Measurements from ENCODE around the gene SPTBN1. TPM values are rescaled to one million over a fixed set of nuclear protein-coding genes. Genes with fewer than 3 reads are reported as not detected.
"Not testable (repeated sequence)": the region's sequence is repeated elsewhere in the genome, so short reads cannot be mapped to it uniquely, and the experiment has no call there.

SPTBN1 gene
- total RNA-seq, 1 experiment from 2014 or later: 81.0 TPM

DNA sequence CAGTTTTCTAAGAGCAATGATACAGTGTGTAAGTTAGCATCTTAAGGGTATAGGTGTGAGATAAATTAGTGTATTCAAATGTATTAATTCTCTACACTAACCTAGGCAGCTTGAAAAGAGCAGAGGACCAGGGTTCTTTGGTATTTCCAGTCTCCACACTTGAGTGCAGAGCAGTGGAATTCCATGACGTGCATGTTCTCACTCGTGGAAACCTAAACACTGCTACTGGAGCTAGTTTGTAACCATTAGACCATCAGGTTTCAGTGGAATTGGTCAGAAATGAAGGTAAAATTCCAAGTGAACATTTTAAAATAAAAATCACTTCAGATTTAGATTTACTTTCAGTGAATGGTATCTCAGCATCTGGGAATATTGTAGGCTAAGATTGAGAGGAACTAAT is 9.0 kb downstream of the SPTBN1 start:
- in situ Hi-C loops (cut with HindIII; ENCODE audit: low sequenced_read_pairs): no loop called here

DNA sequence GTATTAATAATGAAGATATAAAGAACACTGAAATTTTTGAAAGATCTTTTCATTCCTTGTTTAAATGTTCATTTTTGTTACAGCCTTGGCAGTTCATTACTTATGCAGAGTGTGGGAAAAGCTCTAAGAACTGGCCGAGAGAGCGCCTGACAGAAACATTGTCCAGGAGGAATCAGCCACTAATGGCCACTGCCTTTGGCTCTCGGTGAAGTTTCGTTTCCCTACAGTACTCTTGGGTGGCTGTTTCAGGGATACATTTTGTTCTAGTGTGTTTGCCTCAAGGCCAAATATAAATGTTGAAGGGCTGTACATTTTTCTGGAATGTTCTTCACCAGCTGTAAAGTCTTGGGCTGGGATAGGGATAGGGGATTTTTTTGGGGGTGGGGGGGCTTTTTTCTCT is 10.7 kb downstream of the SPTBN1 start:
- in situ Hi-C loops (cut with HindIII; ENCODE audit: low sequenced_read_pairs): no loop called here
- no peak for DNase-seq (ENCODE audit: low spot score)

More for the DNA sequence above, 9.0 kb downstream of the SPTBN1 start:
- no peak for DNase-seq (ENCODE audit: low spot score)

DNA sequence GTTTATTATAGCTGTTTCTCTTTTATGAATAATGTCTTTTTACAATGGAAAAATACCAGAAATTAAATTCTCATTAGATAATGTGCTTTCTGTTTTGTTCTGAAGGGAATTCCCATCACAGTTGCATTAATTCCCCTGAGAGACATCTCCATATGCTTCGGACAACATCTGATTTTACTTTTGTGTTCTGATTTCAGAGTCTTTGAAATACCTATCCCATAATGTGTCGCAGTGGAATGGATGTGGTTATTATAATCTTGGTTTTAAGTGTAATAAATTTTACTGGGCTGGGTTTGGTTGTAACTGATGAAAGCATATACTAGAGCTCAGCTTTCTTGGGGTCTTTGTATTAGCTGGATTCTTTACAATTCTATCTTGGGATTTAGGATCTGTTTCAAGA is 12.5 kb downstream of the SPTBN1 start:
- in situ Hi-C loops (cut with HindIII; ENCODE audit: low sequenced_read_pairs): no loop called here
- DNase-seq (ENCODE audit: low spot score): no peak

DNA sequence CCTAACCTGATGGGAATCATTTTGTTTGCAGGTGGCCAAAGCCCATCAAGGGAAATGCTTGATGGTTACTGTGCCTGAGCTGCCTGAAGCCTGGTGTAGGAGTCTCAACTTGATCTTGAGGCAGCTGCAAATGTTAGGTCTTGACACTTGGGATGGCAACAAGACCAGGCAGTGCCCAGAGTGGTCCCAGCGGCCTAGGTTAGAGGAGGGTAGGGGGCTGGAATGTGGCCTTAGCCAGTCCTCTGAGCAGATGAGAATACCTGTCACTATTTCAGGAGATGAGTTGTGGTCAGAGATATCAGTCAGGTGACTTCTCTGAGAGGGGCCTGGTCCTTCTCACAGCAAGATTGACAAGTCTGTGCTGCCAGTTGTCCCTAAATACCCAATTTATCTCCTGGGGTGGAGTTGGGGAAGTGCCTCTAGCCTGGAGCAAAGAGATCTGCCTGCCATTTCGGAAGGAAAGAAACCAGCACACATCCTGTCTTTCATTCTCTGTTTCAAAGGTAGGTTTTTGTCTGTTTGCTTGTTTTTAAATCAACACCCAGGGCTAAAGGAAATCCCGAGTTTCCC is 13.4 kb downstream of the SPTBN1 start:
- DNase-seq (ENCODE audit: low spot score): no peak
- in situ Hi-C loops (cut with HindIII; ENCODE audit: low sequenced_read_pairs): no loop called here

DNA sequence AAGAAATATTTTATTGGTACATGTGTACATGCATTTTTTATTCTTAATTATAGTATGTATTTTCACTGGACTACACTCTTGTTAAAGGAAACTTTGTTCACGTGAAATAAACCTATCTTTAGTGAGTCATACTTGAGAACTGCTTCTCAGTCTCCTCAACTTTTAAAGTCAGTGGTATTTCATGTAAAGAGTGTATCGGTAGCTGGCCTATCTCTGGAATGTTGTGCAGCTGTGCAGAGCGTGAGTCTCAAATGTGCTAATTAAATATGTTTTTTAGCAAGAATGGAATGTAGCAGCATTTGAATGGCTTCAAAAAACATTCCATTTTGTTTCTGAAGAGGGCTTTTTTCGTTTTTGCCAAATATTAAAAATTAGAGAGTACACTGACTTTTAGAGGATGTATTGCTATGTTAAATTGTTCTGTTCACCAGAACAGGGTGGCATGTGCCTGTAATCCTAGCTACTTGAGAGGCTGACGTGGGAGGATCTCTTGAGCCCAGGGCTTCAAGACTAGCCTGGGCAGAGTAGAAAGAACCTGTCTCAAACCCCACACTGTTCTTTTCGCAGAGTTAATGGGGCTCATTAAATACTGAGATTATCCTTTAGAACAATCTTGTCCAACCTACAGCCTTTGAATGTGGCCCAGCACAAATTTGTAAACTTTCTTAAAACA is 14.3 kb downstream of the SPTBN1 start:
- DNase-seq (ENCODE audit: low spot score): no peak
- in situ Hi-C loops (cut with HindIII; ENCODE audit: low sequenced_read_pairs): no loop called here

DNA sequence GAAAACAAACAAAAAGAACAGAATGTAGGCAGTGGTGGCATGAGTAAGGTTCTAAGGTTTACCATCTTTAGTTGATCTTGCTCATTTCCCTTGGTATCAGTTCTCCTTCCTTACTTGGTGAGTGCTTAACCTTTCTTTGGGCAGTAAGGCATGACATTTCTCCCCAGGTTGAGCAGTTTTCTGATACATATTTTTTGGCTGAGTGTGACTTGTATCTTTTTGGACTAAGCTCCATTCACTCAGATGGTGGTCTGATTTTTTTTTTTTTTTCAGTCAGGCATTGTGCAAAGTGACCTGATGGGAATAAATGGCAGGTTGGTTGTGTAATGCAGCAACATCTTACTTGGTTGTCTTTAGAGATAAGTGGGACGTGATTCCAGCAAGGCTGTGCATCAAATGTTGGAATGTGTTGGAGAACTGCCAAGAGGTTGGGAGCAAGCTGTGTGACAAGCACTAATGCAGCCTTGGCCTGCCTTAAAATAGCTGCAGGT is 15.1 kb downstream of the SPTBN1 start:
- DNase-seq (ENCODE audit: low spot score): peak; percentile 89
- in situ Hi-C loops (cut with HindIII; ENCODE audit: low sequenced_read_pairs): no loop called here

DNA sequence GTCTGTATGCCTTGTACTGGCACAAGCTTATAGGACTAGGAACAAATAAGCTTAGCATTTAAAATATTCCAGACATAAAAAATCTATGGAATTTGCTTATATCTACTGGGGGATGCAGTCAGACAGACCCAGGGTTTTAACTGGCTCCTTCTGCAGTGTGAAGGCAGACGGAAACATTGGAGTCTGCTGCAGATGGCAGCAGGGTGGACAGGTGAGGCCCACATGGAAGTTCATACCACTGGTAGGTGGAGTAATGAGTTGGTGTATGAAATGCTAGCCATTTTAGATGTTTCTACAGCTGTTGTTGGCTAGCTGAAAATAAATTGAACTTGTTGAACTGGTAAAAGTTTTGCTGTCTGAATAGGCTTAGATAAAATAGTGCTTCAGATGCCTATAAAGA is 17.7 kb downstream of the SPTBN1 start:
- in situ Hi-C loops (cut with HindIII; ENCODE audit: low sequenced_read_pairs): no loop called here
- no peak for DNase-seq (ENCODE audit: low spot score)

DNA sequence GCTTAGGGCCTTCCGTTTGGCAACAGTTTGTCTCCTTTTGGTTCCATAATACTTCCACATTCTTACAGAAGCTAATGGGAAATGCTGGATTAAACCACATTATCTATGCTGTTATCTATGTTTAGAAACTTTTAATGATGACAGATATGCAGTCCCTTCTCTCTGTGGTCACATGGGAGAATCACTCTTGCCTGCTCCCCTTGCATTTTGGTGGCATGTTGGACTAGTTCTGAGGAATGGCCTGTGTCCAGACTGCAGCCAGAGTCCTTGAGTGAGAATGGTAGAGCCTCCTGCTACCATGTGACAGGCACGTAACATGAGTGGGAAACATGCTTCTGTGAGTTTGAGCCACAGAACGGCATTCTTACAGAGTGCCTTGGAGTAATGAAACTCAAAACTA is 19.2 kb downstream of the SPTBN1 start:
- no peak for DNase-seq (ENCODE audit: low spot score)
- in situ Hi-C loops (cut with HindIII; ENCODE audit: low sequenced_read_pairs): no loop called here

DNA sequence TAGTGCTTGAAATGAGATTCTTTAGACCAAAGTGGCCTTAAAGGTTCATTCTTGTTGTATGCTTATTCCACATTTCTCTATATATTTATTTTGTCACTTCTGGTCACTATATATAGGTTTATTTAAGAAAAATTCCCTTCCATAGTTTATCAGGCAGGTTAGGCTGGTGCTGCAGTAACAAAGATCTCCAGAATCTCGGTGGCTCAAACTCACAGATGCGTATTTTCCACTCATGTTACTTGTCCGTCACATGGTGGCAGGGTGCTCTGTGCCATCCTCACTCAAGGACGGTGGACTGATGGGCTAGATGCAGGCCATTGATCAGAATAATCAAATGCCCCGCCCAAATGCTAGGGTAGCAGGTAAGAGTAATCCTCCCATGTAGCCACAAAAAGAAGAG is 19.8 kb downstream of the SPTBN1 start:
- DNase-seq (ENCODE audit: low spot score): no peak
- in situ Hi-C loops (cut with HindIII; ENCODE audit: low sequenced_read_pairs): no loop called here

DNA sequence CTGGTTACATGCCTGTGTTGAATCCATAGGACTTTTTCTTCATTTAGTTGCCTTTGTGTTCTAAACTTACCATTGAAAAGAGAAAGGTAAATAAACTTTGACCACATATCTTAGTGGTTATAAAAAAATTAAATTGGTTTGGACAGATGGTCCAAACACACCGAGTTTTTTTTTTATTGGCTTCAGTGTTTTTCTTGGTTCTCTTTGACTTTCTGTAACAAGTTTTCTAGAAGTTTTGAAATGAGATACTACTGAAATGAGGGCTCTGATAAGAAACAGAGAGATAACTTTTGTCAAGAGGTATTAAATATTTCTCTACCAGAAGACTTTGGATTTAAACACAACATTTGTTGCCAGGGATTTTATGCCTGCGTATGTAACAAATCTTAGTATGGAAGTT is 20.7 kb downstream of the SPTBN1 start:
- in situ Hi-C loops (cut with HindIII; ENCODE audit: low sequenced_read_pairs): no loop called here
- no peak for DNase-seq (ENCODE audit: low spot score)

DNA sequence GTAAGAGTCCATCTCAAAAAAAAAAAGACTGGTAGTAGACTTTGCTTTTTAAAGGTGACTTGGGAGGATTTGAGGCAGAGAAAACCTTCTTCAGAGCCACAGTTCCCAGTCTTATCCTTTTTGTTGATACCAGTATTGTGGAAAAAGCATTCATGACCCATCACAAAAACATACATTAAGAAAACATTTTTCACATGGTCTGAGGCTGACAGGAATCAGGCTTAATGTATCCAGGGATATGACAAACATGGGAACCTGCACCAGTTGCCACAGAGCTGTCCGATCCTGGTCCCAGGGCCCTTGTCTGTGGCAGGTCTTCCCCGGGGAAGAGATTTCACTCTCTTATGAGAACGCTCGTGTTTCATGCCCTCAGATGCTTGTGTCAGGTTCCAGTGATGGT is 21.8 kb downstream of the SPTBN1 start:
- in situ Hi-C loops (cut with HindIII; ENCODE audit: low sequenced_read_pairs): no loop called here
- DNase-seq (ENCODE audit: low spot score): no peak

DNA sequence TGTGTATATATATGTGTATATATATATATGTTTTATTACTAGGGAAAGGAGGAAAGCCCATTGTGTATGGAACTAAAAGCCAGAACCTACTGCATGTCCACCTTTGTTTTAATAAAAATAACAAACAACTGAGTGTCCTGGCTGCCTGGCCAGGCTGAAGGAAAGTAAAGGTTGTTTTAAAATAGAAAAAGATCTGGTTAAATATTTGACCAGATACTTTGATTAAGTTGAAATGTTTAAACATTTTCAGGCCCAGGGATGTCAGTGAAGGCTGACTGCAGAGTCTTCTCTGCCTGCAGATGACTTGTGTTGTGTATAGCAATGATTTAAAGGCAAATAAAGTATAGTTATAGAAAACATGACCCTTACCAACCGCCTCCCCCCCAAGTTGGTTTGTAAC is 22.8 kb downstream of the SPTBN1 start:
- no peak for DNase-seq (ENCODE audit: low spot score)
- in situ Hi-C loops (cut with HindIII; ENCODE audit: low sequenced_read_pairs): no loop called here

DNA sequence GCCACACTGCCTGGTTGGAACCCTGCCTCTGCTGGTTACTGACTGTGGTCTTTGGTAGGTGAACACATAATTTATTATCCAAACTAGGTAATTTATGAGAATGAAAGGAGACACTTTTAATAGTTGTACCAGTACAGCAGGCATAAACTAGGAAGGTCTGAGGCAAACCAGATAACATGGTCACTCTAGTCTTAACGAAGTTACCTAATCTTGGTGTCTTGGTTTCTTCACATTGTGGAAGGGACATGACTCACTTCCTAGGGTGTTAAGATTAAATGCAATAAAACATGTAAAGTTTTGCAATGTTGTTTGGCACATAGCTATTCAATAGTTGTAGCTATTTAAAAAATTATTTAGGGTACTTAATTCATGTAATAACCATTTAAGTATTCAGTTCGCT is 23.3 kb downstream of the SPTBN1 start:
- no peak for DNase-seq (ENCODE audit: low spot score)
- in situ Hi-C loops (cut with HindIII; ENCODE audit: low sequenced_read_pairs): no loop called here

DNA sequence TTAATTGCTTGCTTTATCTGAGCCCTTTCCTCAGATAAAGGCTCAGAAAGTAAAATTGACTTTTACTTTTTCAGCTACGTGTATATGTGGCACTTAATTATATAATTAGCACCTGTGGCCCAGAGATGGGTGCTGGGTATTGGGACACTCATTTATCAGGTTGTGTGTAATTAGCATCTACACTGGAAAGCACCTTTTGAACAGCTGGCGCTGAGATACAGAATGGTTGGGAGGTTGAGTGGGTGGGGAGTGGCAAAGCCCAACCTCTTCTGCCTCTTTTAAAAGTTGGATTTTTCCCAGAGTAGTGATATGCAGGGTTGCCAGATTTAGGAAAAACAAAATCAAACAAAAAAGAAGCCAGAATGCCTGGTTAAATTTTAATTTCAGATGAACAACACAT is 23.9 kb downstream of the SPTBN1 start:
- DNase-seq (ENCODE audit: low spot score): no peak
- in situ Hi-C loops (cut with HindIII; ENCODE audit: low sequenced_read_pairs): no loop called here

DNA sequence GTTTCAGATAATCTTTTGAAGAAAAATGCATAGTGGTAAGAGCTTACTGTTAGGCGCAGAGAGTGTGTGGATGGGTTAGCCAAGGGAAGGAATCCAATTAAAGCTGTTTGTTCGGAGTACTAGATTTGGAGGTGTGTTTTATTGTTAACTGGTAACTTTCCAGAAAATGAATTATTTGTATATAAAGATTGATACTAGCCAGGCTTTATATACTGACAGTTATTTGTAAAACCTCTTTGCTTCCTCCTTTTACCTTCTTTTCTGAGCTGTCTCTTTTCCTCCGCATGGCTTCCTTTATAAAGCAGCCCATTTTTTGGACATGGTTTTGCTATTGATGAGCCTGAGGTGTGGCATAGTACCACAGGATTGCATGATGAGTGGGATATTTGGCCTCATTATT is 25.6 kb downstream of the SPTBN1 start:
- in situ Hi-C loops (cut with HindIII; ENCODE audit: low sequenced_read_pairs): no loop called here
- DNase-seq (ENCODE audit: low spot score): no peak

DNA sequence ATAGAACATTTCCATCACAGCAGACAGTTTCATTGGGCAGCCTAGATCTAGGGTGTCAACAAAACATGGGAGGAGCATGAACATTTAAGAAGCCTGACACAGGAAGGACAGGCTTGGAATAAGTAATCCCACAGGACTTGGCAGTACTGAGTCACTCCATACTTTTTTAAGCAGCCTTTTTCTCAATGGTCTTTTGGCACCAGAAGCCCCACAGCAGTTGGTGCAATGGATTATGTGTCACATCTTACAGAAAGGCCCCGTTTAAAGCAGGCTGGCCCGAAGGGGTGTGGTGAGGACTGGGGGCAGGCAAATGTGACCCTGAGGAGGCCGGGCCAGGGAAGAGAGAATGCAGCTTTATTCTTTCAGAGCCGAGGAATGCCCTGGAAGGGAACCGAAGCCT is 26.6 kb downstream of the SPTBN1 start:
- in situ Hi-C loops (cut with HindIII; ENCODE audit: low sequenced_read_pairs): no loop called here
- DNase-seq (ENCODE audit: low spot score): no peak

DNA sequence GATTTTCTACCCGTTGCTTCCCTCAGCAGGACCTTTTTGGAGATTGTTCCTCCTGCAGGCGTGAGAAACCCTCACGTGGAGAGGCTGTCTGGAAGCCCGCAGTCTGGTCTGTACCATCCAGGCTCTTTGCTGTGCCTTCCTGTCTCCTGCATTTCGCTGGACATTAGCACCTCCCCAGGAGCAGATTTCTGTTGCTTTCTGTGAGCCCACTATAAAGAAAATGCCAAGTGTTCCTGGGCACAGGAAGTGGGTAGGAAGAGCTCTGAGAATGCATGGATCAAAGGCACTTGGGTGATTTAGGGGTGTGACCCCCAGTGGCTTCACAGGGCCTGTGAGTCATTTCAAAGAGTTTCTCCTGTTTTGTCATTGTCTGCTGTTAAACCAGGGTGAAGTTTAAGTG is 27.3 kb downstream of the SPTBN1 start:
- in situ Hi-C loops (cut with HindIII; ENCODE audit: low sequenced_read_pairs): no loop called here
- DNase-seq (ENCODE audit: low spot score): no peak

DNA sequence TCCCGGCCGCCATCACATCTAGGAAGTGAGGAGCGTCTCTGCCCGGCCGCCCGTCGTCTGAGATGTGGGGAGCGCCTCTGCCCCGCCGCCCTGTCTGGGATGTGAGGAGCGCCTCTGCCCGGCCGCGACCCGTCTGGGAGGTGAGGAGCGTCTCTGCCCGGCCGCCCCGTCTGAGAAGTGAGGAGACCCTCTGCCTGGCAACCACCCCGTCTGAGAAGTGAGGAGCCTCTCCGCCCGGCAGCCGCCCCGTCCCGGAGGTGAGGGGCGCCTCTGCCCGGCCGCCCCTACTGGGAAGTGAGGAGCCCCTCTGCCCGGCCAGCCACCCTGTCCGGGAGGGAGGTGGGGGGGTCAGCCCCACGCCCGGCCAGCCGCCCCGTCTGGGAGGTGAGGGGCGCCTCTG is 29.6 kb downstream of the SPTBN1 start:
- DNase-seq (ENCODE audit: low spot score); in situ Hi-C loops (cut with HindIII; ENCODE audit: low sequenced_read_pairs): not testable (repeated sequence)

DNA sequence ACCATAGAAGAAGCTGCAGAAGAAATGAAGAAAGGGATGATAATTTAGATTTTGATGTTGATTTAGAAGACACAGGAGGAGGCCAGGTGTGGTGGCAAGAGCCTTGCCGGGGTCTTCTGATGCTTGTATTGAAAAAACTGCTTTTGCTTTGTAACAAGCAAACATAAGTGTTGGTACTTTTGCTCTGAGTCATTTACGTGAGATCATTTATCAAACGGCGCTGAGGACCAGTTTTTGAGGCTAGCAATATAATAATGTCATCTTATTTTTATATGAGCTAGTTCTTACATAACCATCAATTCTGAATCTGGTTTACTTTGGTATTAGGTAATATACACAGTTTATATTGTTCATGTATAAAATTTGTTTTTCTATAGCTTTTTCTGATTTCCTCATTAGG is 30.6 kb downstream of the SPTBN1 start:
- DNase-seq (ENCODE audit: low spot score): no peak

DNA sequence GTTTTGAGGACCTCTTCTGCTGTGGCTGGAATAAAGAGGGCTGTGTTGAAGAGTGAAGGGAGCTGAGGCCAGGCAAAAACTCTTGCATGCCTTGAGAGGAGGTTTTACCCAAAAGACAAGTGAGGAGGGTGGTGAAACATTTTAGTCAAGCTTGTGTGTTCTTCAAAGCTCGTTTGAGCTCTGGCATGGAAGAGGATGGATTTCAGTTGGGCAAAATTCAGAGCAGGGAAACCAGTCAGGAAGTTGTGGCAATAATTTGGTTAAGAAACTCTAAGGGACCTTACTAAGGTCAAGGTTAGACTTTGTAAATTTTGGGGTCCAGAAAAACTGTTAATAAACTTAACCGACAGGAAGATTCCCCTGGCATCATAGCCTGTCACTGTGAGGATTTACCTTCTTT is 34.7 kb downstream of the SPTBN1 start:
- in situ Hi-C loops (cut with HindIII; ENCODE audit: low sequenced_read_pairs): no loop called here
- no peak for DNase-seq (ENCODE audit: low spot score)

More for the DNA sequence above, 30.6 kb downstream of the SPTBN1 start:
- in situ Hi-C loops (cut with HindIII; ENCODE audit: low sequenced_read_pairs): no loop called here

DNA sequence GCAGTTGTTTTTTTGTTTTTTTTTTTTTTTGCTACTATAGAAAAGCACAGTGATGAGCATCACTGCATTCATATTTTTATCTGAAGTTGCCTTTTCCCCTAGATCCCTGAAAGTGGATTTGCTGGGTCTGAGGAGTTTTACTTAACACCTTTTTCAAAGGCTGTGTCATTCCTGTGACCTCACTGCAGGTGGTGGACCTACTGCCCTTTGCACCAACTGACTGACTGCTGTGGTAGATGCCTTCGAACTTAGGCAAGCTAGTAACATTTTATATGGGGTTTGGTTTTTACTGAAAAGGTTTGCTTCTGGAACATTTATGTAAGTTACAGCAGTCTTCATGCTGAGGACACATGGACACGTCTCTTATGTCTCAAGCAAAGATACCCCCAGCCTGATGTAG is 36.2 kb downstream of the SPTBN1 start:
- no peak for DNase-seq (ENCODE audit: low spot score)
- in situ Hi-C loops (cut with HindIII; ENCODE audit: low sequenced_read_pairs): no loop called here
